SIG-M5 treated with dmso at 0.1 percent for 504 hours (cell line): ENCODE data around the gene POU3F3.

Source experiments
- DNase-seq: peaks from one replicate; lab custom pipeline; 2025; ENCODE audit not compliant: unreplicated experiment; lab: John Stamatoyannopoulos, UW

POU3F3 gene

DNA sequence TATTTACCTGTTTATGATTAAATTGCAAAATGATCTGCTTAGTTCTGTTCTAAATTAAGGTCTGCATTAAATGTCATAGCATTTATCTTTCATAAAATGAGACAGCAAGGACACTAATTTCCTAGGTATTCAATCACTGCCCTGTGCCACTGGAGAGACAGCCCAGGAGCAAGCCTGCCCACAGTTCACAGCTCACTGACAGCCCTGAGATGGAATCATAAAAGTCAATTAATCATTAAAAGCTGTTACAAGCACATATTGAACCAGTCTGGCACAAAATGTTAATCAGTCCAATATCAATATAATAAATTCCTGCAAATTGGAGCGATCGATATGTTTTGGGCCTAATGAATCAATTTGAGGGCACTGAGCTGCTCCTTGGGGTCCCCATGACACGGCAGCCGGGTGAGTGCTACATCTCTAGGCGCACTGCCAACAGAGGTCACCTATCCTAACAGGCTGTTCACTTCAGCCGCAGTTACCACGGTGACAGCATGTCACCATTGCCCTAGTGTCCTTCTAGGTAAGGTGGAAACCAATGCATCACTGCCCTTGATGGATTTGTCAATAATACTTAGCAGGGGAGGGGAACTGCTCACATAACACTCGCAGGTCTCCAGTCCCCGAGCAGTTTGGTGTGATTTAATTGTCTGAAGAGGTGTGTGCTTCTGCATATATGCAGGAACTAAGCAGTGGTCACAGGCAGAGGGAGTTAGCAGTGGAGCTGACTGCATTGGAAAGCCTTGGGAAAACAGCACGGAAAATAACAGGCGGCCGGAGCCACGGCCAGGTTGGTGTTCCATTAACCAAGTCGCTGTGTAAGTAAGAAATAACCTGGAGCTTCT lies 47.3 kb downstream of the POU3F3 start:
- no peak for DNase-seq

- DNase-seq, result no peak
Observed at GRCh38 chr2:104902317-104902716, 48.4 kb downstream of the POU3F3 start.
